PC-3 (cell line): ENCODE data around the gene BAIAP2L1. TPM values are rescaled to one million over a fixed set of nuclear protein-coding genes. Genes with fewer than 3 reads are reported as not detected.

ENCODE experiments used
- ATAC-seq: fragments of 200-7000 bp; cut with Tn5 transposase; 2 replicates; pipeline ENCODE4 v1.9.1; 2020; ENCODE audit warnings: mild to moderate bottlenecking, moderate library complexity
- BruUV-seq: library from RNA; stranded (reverse); fragments of 400-500 nt; replicated peaks from 2 replicates; lab custom pipeline; 2021; lab: Mats Ljungman, UMichigan
- CTCF ChIA-PET: fragments of 300-600 bp; sonication (Branson Sonifier 250); formaldehyde crosslinking; loops from one replicate; lab custom pipeline; 2022; ENCODE audit warnings: antibody characterized with exemption; lab: Charles Lee
- POLR2A ChIA-PET: fragments of 300-600 bp; sonication (Branson Sonifier 250); formaldehyde crosslinking; loops from one replicate; lab custom pipeline; 2022; ENCODE audit warnings: antibody characterized with exemption; ENCODE audit not compliant: unreplicated experiment; lab: Charles Lee
- DNase-seq: peaks from one replicate; pipeline ENCODE4 v3.0.0-alpha.2; 2015
- H2AFZ ChIP-seq: fragments of 300-600 bp; sonication (generic); 2 replicates; pipeline ENCODE4 v1.6.0; 2016; ENCODE audit warnings: antibody characterized with exemption, low read length
- H3F3A ChIP-seq: fragments of 300-600 bp; sonication (generic); one replicate; pipeline ENCODE4 v1.6.0; 2017; ENCODE audit warnings: antibody characterized with exemption, low read length, control low read depth, mild to moderate bottlenecking; ENCODE audit not compliant: unreplicated experiment
- H3K27ac ChIP-seq: fragments of 300-600 bp; sonication (generic); 2 replicates; pipeline ENCODE4 v1.5.1; 2016; ENCODE audit warnings: mild to moderate bottlenecking, low read length
- H3K27me3 ChIP-seq: fragments of 300-600 bp; sonication (generic); 2 replicates; pipeline ENCODE4 v1.6.1; 2016; ENCODE audit warnings: low read length, mixed read lengths
- H3K36me3 ChIP-seq: fragments of 300-600 bp; sonication (generic); 2 replicates; pipeline ENCODE4 v1.6.1; 2016; ENCODE audit warnings: low read depth, mixed run types, low read length, mixed read lengths
- H3K4me1 ChIP-seq: fragments of 300-600 bp; sonication (generic); 2 replicates; pipeline ENCODE4 v1.5.1; 2016; ENCODE audit warnings: low read length; ENCODE audit not compliant: insufficient read depth
- H3K4me2 ChIP-seq: fragments of 300-600 bp; sonication (generic); 2 replicates; pipeline ENCODE4 v1.6.0; 2016; ENCODE audit warnings: low read length
- H3K4me3 ChIP-seq: fragments of 300-600 bp; sonication (generic); 2 replicates; pipeline ENCODE4 v1.5.1; 2016; ENCODE audit warnings: mild to moderate bottlenecking, low read length, mixed read lengths
- H3K79me2 ChIP-seq: fragments of 300-600 bp; sonication (generic); 2 replicates; pipeline ENCODE4 v1.6.1; 2017; ENCODE audit warnings: low read length, mixed read lengths
- H3K9ac ChIP-seq: fragments of 300-600 bp; sonication (generic); 2 replicates; pipeline ENCODE4 v1.6.0; 2016; ENCODE audit warnings: mild to moderate bottlenecking, low read length
- H3K9me2 ChIP-seq: fragments of 300-600 bp; sonication (generic); replicated peaks from 2 replicates; pipeline ENCODE4 v1.6.1; 2016; ENCODE audit warnings: mixed run types, low read length, mixed read lengths
- H3K9me3 ChIP-seq: fragments of 300-600 bp; sonication (generic); 2 replicates; pipeline ENCODE4 v1.6.1; 2016; ENCODE audit warnings: low read length, mixed read lengths
- H4K20me1 ChIP-seq: fragments of 300-600 bp; sonication (generic); 2 replicates; pipeline ENCODE4 v1.6.1; 2016; ENCODE audit warnings: low read length, mixed read lengths
- EZH2 ChIP-seq: fragments of 300-600 bp; sonication (generic); IDR thresholded peaks from one replicate; pipeline ENCODE4 v1.6.1; 2017; ENCODE audit warnings: antibody characterized with exemption, mild to moderate bottlenecking, low read length; ENCODE audit not compliant: unreplicated experiment
- EZH2phosphoT487 ChIP-seq: fragments of 300-600 bp; sonication (generic); IDR thresholded peaks from 2 replicates; pipeline ENCODE4 v1.6.1; 2018; ENCODE audit warnings: mild to moderate bottlenecking, antibody characterized with exemption, low read length, borderline replicate concordance
- intact Hi-C: fragments of 100-400 bp; cut with micrococcal nuclease; formaldehyde crosslinking; loops from 2 replicates; pipeline ENCODE4 v1.9.0; 2023
- total RNA-seq: library from RNA; depleted of rRNA; stranded (reverse); fragments of >200 nt; gene quantifications from 2 replicates; pipeline ENCODE4 v1.2.3, GENCODE V29; 2014
- TF ChIP-seq, protein P1 (sequence below): fragments of 300-600 bp; sonication (generic); conservative IDR thresholded peaks from 2 replicates; pipeline ENCODE4 v1.5.1; 2017; ENCODE audit warnings: antibody characterized with exemption, low read depth, mild to moderate bottlenecking, low read length

Gene BAIAP2L1
- total RNA-seq, 1 experiment from 2014 or later, result 18.9 TPM

DNA sequence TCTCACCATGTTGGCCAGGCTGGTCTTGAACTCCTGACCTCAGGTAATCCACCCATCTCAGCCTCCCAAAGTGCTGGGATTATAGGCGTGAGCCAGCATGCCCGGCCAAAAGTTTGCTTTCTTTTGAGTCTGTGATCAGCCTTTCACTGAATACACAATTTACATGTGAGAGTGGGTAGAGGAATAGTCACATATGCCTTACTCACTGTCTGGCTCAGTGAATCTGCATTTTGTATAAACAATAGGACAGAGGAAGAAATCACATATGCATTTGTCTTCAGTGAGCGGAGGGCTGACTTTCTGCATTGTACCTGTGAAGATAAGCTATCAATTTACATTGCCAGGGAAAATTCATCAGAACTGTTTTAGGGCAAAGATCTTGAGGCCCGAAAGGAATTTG, 146.4 kb downstream of the BAIAP2L1 start:
- BruUV-seq, result no TSS peak
- no peaks in the 10 kb centered on the region for H4K20me1 ChIP-seq
- CTCF ChIA-PET, result no interaction called here
- no peak overlapping the region for H3K27ac ChIP-seq
- no peaks in the 10 kb centered on the region for H3K27me3 ChIP-seq
- intact Hi-C loops, result no loop called here
- H3K4me1 ChIP-seq, result peaks cover 22% of the 10 kb centered on the region
- H3K79me2 ChIP-seq, result peaks cover 25% of the 10 kb centered on the region
- no peak overlapping the region for H3K4me2 ChIP-seq
- no peak for DNase-seq
- no peak for TF ChIP-seq EZH2
- TF ChIP-seq EZH2phosphoT487, result no peak
- TF ChIP-seq, protein P1, sequence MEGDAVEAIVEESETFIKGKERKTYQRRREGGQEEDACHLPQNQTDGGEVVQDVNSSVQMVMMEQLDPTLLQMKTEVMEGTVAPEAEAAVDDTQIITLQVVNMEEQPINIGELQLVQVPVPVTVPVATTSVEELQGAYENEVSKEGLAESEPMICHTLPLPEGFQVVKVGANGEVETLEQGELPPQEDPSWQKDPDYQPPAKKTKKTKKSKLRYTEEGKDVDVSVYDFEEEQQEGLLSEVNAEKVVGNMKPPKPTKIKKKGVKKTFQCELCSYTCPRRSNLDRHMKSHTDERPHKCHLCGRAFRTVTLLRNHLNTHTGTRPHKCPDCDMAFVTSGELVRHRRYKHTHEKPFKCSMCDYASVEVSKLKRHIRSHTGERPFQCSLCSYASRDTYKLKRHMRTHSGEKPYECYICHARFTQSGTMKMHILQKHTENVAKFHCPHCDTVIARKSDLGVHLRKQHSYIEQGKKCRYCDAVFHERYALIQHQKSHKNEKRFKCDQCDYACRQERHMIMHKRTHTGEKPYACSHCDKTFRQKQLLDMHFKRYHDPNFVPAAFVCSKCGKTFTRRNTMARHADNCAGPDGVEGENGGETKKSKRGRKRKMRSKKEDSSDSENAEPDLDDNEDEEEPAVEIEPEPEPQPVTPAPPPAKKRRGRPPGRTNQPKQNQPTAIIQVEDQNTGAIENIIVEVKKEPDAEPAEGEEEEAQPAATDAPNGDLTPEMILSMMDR, result no peak
- H3K36me3 ChIP-seq, result no peaks in the 10 kb centered on the region
- POLR2A ChIA-PET, result interaction anchor here (0.7 kb wide), 1 partner anchor 17 kb away, joined by 16 read pairs; no protein-coding TSS in a partner anchor
- H3K9me2 ChIP-seq, result no peaks in the 10 kb centered on the region
- H3F3A ChIP-seq, result no peaks in the 10 kb centered on the region
- no peak overlapping the region for H2AFZ ChIP-seq
- H3K9ac ChIP-seq, result no peak overlapping the region
- no peak overlapping the region for H3K4me3 ChIP-seq
- H3K9me3 ChIP-seq, result no peaks in the 10 kb centered on the region
- ATAC-seq, result no peak

DNA sequence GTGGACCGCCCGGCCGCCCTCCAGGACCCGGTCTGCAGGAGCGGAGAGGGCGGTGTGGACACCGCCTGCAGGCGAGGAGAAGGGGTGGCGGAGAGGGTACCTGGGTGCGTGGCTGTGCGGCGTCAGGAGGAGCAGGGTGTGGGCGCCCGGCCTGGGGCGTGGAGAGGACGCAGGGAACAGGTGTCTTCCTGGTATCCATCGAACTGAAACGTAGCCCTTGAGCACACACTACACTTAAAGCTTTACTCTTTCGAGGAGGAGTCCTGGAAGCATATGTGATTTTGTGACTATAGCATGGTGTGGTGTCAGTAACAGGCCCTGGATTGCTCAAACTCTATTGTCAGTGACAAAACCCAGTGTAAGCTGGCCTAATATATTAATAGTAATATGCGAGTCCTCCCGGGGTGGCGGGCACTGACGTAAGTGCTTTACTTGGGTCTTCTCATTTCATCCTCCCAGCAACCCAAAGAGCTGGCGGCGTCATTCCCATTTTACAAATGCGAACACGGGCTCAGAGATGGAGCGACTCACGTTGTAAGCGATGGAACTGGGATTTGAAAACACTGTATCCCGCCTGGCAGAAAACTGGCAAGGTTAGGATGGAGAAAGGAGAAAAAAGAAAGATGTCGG, 148.3 kb downstream of the BAIAP2L1 start:
- BruUV-seq, result TSS peak; percentile 71
- H3K27ac ChIP-seq, result peak overlapping the region; percentile 65; the same call in 1 of the 2 replicates
- H3K9me2 ChIP-seq, result no peaks in the 10 kb centered on the region
- H3K4me2 ChIP-seq, result peak overlapping the region; percentile 99
- H3F3A ChIP-seq, result no peaks in the 10 kb centered on the region
- no peaks in the 10 kb centered on the region for H3K36me3 ChIP-seq
- CTCF ChIA-PET, result no interaction called here
- H3K79me2 ChIP-seq, result peaks cover 25% of the 10 kb centered on the region
- TF ChIP-seq, protein P1, result no peak
- TF ChIP-seq EZH2, result no peak
- no peak for TF ChIP-seq EZH2phosphoT487
- DNase-seq, result no peak
- peak; percentile 34 for ATAC-seq
- peaks cover 28% of the 10 kb centered on the region for H3K4me1 ChIP-seq
- POLR2A ChIA-PET, result no interaction called here
- no peaks in the 10 kb centered on the region for H3K27me3 ChIP-seq
- no peaks in the 10 kb centered on the region for H3K9me3 ChIP-seq
- intact Hi-C loops, result no loop called here
- H3K4me3 ChIP-seq, result peak overlapping the region; percentile 99
- no peaks in the 10 kb centered on the region for H4K20me1 ChIP-seq
- peak overlapping the region; percentile 78 for H3K9ac ChIP-seq
- H2AFZ ChIP-seq, result peak overlapping the region; percentile 96
